Endodermal cell (in vitro differentiated cells): ENCODE results near the gene USP33. TPM values are rescaled to one million over a fixed set of nuclear protein-coding genes. Genes with fewer than 3 reads are reported as not detected.

Source experiments
- DNase-seq: peaks from one replicate; pipeline ENCODE4 v3.0.0-alpha.2; 2017
- H3K27ac ChIP-seq: 2 replicates; pipeline ENCODE4 v1.5.1; 2013; ENCODE audit warnings: mild to moderate bottlenecking, low read depth, low read length, moderate library complexity
- H3K27me3 ChIP-seq: 2 replicates; pipeline ENCODE4 v1.6.1; 2013; ENCODE audit warnings: mild to moderate bottlenecking, low read length, moderate library complexity; ENCODE audit not compliant: insufficient read depth, control insufficient read depth, poor library complexity, severe bottlenecking
- H3K36me3 ChIP-seq: 2 replicates; pipeline ENCODE4 v1.7.0; 2013; ENCODE audit warnings: mild to moderate bottlenecking, low read length, moderate library complexity; ENCODE audit not compliant: control insufficient read depth, insufficient read depth
- H3K4me1 ChIP-seq: one replicate; pipeline ENCODE4 v1.7.0; 2013; ENCODE audit warnings: low read length; ENCODE audit not compliant: control insufficient read depth, insufficient read depth
- H3K4me3 ChIP-seq: 2 replicates; pipeline ENCODE4 v1.5.1; 2013; ENCODE audit warnings: mild to moderate bottlenecking, low read length, moderate library complexity
- H3K9ac ChIP-seq: 2 replicates; pipeline ENCODE4 v1.6.1; 2013; ENCODE audit warnings: mild to moderate bottlenecking, low read length, moderate library complexity; ENCODE audit not compliant: poor library complexity, severe bottlenecking; ENCODE audit errors: extremely low read depth
- H3K9me3 ChIP-seq: 2 replicates; pipeline ENCODE4 v1.6.1; 2013; ENCODE audit warnings: mild to moderate bottlenecking, low read length, moderate library complexity; ENCODE audit not compliant: control insufficient read depth
- H3K27ac Mint-ChIP-seq: 2 replicates; pipeline ENCODE4 v1.8.0; 2020; ENCODE audit warnings: mixed read lengths
- H3K27me3 Mint-ChIP-seq: 2 replicates; pipeline ENCODE4 v1.8.0; 2021; ENCODE audit warnings: mild to moderate bottlenecking, mixed read lengths; ENCODE audit not compliant: insufficient read depth
- H3K36me3 Mint-ChIP-seq: 2 replicates; pipeline ENCODE4 v1.8.0; 2020; ENCODE audit warnings: low read depth, mixed read lengths
- H3K4me1 Mint-ChIP-seq: 2 replicates; pipeline ENCODE4 v1.8.0; 2020; ENCODE audit warnings: mixed read lengths
- H3K4me3 Mint-ChIP-seq: 2 replicates; pipeline ENCODE4 v1.8.0; 2020; ENCODE audit warnings: mild to moderate bottlenecking, moderate library complexity, mixed read lengths
- H3K9me3 Mint-ChIP-seq: 2 replicates; pipeline ENCODE4 v1.8.0; 2020; ENCODE audit warnings: mild to moderate bottlenecking, mixed read lengths
- CTCF ChIP-seq: fragments of 200-600 bp; sonication (generic); conservative IDR thresholded peaks from 2 replicates; pipeline ENCODE4 v1.5.0; 2021; ENCODE audit warnings: antibody characterized with exemption, mild to moderate bottlenecking
- whole genome bisulfite sequencing, 2 experiments: methylation state at CpG; one replicate each; pipeline versions ENCODE4 v1.1.5 to v1.1.7; 2013; ENCODE audit warnings: missing lambda C conversion rate in 2 of 2, mixed read lengths in 1 of 2; ENCODE audit not compliant: insufficient coverage in 1 of 2, insufficient read length in 1 of 2; 5-methylcytosine and 5-hydroxymethylcytosine counted together
- total RNA-seq, 2 donors: library from RNA; stranded (reverse); fragmentation: NEBNext Ultra II Directional in 1 of 2; extraction: Animal tissue kit (Norgen Biotek cat#: 25700) in 1 of 2; gene quantifications; 2 replicates in 1 of 2; 3 replicates in 1 of 2; pipeline ENCODE4 v1.2.1, GENCODE V29; 2021

USP33 gene
- total RNA-seq, 2 donors from 2014 or later: 61.8 to 67.6 TPM

GRCh38 chr1:77688939-77689338 is 70.7 kb downstream of the USP33 start:
- Histone ChIP-seq H3K4me1 (no peaks in the 10 kb centered on the region), H3K36me3 (peaks cover 5% of the 10 kb centered on the region), H3K27me3 (no peaks in the 10 kb centered on the region), H3K9ac (no peak overlapping the region), H3K27ac (no peak overlapping the region), H3K4me3 (no peak overlapping the region), H3K9me3 (no peaks in the 10 kb centered on the region)
- no peak overlapping the region for H3K27ac Mint-ChIP-seq
- H3K36me3 Mint-ChIP-seq: peaks cover 26% of the 10 kb centered on the region
- H3K27me3 Mint-ChIP-seq: no peaks in the 10 kb centered on the region
- peaks cover 10% of the 10 kb centered on the region for H3K4me1 Mint-ChIP-seq
- no peak for TF ChIP-seq CTCF
- DNase-seq: no peak
- peaks cover 10% of the 10 kb centered on the region for H3K9me3 Mint-ChIP-seq
- 85 to 93% methylated on average over 3 of the region's 3 CpGs for WGBS, 2 experiments
- H3K4me3 Mint-ChIP-seq: no peak overlapping the region

- TF ChIP-seq CTCF: peak; percentile 60
- peak overlapping the region; percentile 88 for H3K27ac Mint-ChIP-seq
- Histone ChIP-seq H3K9ac (no peak overlapping the region), H3K4me1 (no peaks in the 10 kb centered on the region), H3K9me3 (no peaks in the 10 kb centered on the region), H3K4me3 (no peak overlapping the region), H3K27me3 (no peaks in the 10 kb centered on the region), H3K36me3 (no peaks in the 10 kb centered on the region), H3K27ac (no peak overlapping the region)
- H3K4me1 Mint-ChIP-seq: peaks cover 15% of the 10 kb centered on the region
- 59 to 74% methylated on average over 4 to 21 of the region's 21 CpGs for WGBS, 2 experiments
- peak overlapping the region; percentile 61 for H3K4me3 Mint-ChIP-seq
- peaks cover 19% of the 10 kb centered on the region for H3K36me3 Mint-ChIP-seq
- no peaks in the 10 kb centered on the region for H3K27me3 Mint-ChIP-seq
- H3K9me3 Mint-ChIP-seq: peaks cover 10% of the 10 kb centered on the region
- DNase-seq: peak; percentile 94
Observed at GRCh38 chr1:77687519-77687906, 72.1 kb downstream of the USP33 start.

GRCh38 chr1:77686796-77687518 is 72.7 kb downstream of the USP33 start:
- no peaks in the 10 kb centered on the region for H3K36me3 ChIP-seq
- DNase-seq: peak; percentile 63
- no peaks in the 10 kb centered on the region for H3K27me3 ChIP-seq
- H3K9me3 ChIP-seq: no peaks in the 10 kb centered on the region
- TF ChIP-seq CTCF: no peak
- WGBS, 2 experiments: 90 to 95% methylated on average over 4 to 29 of the region's 33 CpGs
- Mint-ChIP-seq H3K9me3 (peaks cover 7% of the 10 kb centered on the region), H3K27me3 (no peaks in the 10 kb centered on the region), H3K27ac (no peak overlapping the region), H3K4me3 (peak overlapping the region; percentile 61), H3K36me3 (peaks cover 15% of the 10 kb centered on the region), H3K4me1 (peaks cover 15% of the 10 kb centered on the region)
- H3K27ac ChIP-seq: no peak overlapping the region
- no peaks in the 10 kb centered on the region for H3K4me1 ChIP-seq
- H3K4me3 ChIP-seq: no peak overlapping the region
- no peak overlapping the region for H3K9ac ChIP-seq
